DND-41 (cell line): ENCODE data around the gene NPTXR.

Experiments used
- EZH2 ChIP-seq: IDR thresholded peaks from 3 replicates; pipeline ENCODE4 v1.6.1; 2012; ENCODE audit warnings: borderline replicate concordance, low read depth, mild to moderate bottlenecking, moderate library complexity, low read length, inconsistent platforms; ENCODE audit not compliant: severe bottlenecking
- TF ChIP-seq, protein P1 (sequence below): IDR thresholded peaks from 2 replicates; pipeline ENCODE4 v1.5.1; 2012; ENCODE audit warnings: borderline replicate concordance, low read length, moderate library complexity, mild to moderate bottlenecking; ENCODE audit not compliant: poor library complexity, severe bottlenecking; ENCODE audit errors: extremely low read depth

DNA sequence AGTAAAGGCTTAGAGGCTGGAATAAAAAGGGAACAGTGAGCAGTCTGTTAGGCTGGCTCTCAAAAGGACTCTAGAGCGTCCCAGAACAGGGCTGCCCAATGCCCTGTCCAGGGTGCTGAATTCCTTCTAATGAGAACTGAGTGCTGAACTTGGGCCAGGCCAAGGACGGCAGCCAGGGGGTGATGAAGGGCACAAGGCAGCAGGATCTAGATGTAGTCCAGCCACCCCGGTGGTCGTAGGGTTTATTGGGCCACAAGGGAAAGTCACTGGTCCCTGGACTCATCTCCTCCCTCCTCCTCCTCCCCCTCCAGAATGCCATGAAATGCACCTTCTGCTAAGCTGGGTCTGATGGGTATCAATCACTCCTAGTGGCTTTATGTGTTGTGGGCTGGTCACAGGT, 19.2 kb downstream of the NPTXR start:
- TF ChIP-seq, protein P1, sequence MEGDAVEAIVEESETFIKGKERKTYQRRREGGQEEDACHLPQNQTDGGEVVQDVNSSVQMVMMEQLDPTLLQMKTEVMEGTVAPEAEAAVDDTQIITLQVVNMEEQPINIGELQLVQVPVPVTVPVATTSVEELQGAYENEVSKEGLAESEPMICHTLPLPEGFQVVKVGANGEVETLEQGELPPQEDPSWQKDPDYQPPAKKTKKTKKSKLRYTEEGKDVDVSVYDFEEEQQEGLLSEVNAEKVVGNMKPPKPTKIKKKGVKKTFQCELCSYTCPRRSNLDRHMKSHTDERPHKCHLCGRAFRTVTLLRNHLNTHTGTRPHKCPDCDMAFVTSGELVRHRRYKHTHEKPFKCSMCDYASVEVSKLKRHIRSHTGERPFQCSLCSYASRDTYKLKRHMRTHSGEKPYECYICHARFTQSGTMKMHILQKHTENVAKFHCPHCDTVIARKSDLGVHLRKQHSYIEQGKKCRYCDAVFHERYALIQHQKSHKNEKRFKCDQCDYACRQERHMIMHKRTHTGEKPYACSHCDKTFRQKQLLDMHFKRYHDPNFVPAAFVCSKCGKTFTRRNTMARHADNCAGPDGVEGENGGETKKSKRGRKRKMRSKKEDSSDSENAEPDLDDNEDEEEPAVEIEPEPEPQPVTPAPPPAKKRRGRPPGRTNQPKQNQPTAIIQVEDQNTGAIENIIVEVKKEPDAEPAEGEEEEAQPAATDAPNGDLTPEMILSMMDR: peak; percentile 75
- no peak for TF ChIP-seq EZH2
